ENCODE data around the gene HMG20A. TPM values are rescaled to one million over a fixed set of nuclear protein-coding genes. Genes with fewer than 3 reads are reported as not detected.

Gene HMG20A
- total and polyA plus RNA-seq, 9 of the 15 experiments (the other 6 are each of a cell fraction or from before 2014, with no cell fraction given) = 25.0 to 68.1 (median 38.9) TPM

DNA sequence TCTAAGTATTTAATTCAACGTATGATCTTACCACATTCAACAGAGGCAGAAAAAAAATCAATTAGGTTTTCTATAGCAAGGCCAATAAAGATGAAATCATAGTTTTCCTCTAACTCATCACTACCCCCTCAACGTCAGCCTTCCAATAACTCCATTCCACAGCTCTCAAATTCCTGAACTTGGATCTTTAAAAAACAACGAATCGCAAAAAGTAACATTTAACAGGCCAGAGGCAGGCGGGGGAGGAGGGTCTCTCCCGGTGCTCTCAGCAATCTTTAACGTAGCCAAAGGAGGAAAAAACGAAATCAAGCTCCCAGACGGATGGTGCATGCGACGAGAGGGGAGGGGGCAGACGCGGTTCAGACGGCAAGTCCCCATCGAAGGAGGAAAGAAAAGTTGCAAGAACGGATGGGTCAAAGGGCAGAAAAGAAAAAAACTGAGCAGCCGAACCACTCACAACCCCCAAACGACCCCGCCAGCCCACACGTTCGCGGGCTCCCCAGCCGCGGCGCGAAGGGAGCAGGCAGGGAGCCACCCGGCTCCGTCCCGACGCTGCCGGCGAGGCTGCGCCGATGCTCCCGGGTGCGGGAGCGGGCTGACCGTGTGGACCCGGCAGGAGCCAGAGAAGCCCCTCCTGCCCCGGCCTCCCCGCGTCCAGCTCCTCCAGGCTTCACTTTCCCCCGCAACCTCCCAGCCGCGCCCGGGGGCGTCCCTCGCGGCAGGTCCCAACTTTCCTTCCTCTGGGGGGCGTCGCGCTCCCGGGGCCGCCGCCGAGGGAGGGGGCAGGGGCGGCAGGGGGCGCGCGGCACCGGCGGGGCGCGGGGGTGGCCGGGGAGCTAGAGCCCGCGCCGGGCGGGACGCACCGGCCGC is 1.5 kb upstream of the HMG20A start (continued):
- TF ChIP-seq, protein P1, sequence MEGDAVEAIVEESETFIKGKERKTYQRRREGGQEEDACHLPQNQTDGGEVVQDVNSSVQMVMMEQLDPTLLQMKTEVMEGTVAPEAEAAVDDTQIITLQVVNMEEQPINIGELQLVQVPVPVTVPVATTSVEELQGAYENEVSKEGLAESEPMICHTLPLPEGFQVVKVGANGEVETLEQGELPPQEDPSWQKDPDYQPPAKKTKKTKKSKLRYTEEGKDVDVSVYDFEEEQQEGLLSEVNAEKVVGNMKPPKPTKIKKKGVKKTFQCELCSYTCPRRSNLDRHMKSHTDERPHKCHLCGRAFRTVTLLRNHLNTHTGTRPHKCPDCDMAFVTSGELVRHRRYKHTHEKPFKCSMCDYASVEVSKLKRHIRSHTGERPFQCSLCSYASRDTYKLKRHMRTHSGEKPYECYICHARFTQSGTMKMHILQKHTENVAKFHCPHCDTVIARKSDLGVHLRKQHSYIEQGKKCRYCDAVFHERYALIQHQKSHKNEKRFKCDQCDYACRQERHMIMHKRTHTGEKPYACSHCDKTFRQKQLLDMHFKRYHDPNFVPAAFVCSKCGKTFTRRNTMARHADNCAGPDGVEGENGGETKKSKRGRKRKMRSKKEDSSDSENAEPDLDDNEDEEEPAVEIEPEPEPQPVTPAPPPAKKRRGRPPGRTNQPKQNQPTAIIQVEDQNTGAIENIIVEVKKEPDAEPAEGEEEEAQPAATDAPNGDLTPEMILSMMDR (IDR thresholded peaks at IDR 0.05 in 2 of 3, conservative IDR thresholded peaks at IDR 0.05 in 1 of 3; ENCODE audit: insufficient read depth in 2 of 3, low read depth in 1 of 3, low read length in 3 of 3) = peak in 2 of 3 experiments; percentile 42 to 64; a peak in 4 of 6 replicates
- TF ChIP-seq IRF2 (CRISPR knock-in tag; IDR thresholded peaks at IDR 0.05) = no peak
- no peak for TF ChIP-seq RBM14 (IDR thresholded peaks at IDR 0.05; ENCODE audit: borderline replicate concordance, insufficient read depth, low read depth, low read length)
- TF ChIP-seq PCBP1 (IDR thresholded peaks at IDR 0.05; ENCODE audit: low read depth, low read length, poor library complexity, severe bottlenecking) = peak; percentile 44
- TF ChIP-seq, protein P2, sequence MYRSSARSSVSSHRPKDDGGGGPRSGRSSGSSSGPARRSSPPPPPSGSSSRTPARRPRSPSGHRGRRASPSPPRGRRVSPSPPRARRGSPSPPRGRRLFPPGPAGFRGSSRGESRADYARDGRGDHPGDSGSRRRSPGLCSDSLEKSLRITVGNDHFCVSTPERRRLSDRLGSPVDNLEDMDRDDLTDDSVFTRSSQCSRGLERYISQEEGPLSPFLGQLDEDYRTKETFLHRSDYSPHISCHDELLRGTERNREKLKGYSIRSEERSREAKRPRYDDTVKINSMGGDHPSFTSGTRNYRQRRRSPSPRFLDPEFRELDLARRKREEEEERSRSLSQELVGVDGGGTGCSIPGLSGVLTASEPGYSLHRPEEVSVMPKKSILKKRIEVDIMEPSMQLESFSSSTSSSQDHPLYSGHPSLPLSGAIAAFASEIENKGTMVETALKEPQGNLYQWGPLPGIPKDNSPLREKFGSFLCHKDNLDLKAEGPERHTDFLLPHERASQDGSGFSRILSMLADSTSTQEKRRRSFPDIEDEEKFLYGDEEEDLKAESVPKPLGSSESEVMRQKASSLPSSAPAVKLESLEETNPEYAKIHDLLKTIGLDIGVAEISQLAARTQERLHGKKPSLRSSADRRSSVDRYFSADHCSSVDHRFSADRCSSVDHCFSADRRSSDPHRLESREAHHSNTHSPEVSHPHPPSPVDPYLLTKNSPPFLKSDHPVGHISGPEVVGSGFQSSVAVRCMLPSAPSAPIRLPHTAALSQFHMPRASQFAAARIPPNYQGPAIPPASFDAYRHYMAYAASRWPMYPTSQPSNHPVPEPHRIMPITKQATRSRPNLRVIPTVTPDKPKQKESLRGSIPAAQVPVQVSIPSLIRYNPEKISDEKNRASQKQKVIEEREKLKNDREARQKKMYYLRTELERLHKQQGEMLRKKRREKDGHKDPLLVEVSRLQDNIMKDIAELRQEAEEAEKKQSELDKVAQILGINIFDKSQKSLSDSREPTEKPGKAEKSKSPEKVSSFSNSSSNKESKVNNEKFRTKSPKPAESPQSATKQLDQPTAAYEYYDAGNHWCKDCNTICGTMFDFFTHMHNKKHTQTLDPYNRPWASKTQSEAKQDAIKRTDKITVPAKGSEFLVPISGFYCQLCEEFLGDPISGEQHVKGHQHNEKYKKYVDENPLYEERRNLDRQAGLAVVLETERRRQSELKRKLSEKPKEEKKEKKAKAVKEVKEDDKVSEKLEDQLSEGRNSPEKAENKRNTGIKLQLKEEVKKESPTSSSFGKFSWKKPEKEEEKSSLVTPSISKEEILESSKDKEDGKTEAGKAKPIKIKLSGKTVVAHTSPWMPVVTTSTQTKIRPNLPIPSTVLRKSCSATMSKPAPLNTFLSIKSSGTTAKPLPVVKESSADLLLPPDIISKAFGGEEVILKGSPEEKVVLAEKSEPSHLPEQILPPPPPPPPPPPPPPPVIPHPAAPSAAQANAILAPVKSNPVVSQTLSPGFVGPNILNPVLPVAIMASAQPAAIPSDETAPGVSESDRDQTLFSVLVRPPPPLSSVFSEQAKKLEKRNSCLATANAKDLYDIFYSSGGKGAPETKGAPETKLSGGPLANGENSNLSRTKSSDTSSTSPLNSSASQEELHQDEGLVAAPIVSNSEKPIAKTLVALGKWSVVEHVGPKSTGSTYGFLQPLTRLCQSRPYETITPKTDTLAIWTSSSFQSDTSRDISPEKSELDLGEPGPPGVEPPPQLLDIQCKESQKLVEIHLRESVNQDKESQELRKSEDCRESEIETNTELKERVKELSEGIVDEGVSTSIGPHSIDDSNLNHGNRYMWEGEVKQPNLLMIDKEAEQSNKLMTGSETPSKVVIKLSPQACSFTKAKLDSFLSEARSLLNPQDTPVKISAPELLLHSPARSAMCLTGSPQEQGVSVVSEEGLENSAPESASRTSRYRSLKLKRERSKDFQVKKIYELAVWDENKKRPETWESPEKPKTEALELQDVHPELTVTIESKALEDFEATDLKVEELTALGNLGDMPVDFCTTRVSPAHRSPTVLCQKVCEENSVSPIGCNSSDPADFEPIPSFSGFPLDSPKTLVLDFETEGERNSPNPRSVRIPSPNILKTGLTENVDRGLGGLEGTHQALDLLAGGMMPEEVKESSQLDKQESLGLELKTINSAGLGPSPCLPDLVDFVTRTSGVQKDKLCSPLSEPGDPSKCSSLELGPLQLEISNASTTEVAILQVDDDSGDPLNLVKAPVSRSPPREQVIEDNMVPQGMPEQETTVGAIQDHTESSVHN (IDR thresholded peaks at IDR 0.05; ENCODE audit: borderline replicate concordance in 1 of 2, low read depth in 1 of 2) = no peak
- TF ChIP-seq, protein P3, sequence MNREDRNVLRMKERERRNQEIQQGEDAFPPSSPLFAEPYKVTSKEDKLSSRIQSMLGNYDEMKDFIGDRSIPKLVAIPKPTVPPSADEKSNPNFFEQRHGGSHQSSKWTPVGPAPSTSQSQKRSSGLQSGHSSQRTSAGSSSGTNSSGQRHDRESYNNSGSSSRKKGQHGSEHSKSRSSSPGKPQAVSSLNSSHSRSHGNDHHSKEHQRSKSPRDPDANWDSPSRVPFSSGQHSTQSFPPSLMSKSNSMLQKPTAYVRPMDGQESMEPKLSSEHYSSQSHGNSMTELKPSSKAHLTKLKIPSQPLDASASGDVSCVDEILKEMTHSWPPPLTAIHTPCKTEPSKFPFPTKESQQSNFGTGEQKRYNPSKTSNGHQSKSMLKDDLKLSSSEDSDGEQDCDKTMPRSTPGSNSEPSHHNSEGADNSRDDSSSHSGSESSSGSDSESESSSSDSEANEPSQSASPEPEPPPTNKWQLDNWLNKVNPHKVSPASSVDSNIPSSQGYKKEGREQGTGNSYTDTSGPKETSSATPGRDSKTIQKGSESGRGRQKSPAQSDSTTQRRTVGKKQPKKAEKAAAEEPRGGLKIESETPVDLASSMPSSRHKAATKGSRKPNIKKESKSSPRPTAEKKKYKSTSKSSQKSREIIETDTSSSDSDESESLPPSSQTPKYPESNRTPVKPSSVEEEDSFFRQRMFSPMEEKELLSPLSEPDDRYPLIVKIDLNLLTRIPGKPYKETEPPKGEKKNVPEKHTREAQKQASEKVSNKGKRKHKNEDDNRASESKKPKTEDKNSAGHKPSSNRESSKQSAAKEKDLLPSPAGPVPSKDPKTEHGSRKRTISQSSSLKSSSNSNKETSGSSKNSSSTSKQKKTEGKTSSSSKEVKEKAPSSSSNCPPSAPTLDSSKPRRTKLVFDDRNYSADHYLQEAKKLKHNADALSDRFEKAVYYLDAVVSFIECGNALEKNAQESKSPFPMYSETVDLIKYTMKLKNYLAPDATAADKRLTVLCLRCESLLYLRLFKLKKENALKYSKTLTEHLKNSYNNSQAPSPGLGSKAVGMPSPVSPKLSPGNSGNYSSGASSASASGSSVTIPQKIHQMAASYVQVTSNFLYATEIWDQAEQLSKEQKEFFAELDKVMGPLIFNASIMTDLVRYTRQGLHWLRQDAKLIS (CRISPR knock-in tag; IDR thresholded peaks at IDR 0.05) = no peak
- TF ChIP-seq ZNF41 (CRISPR knock-in tag; conservative IDR thresholded peaks at IDR 0.05) = no peak
- TF ChIP-seq ARNT (IDR thresholded peaks at IDR 0.05) = no peak
- TF ChIP-seq MCM7 (IDR thresholded peaks at IDR 0.05) = no peak
- TF ChIP-seq SAFB2 (IDR thresholded peaks at IDR 0.05; ENCODE audit: borderline replicate concordance, low read depth, low read length, severe bottlenecking) = no peak
- TF ChIP-seq ATF1 (CRISPR knock-in tag; IDR thresholded peaks at IDR 0.05) = no peak
- TF ChIP-seq ATF1 (tag; IDR thresholded peaks at IDR 0.05) = peak; percentile 15; the same call in 1 of the 2 replicates
- no peak; the same call in 1 of the 2 replicates for TF ChIP-seq SMARCA4 (IDR thresholded peaks at IDR 0.05)
